ENCODE results near the gene IQGAP2. TPM values are rescaled to one million over a fixed set of nuclear protein-coding genes. Genes with fewer than 3 reads are reported as not detected.
A peak's percentile ranks its signal among the peaks of the same experiment; 100 is the strongest.
"Not testable (repeated sequence)": the region's sequence is repeated elsewhere in the genome, so short reads cannot be mapped to it uniquely, and the experiment has no call there.

Gene IQGAP2
- total RNA-seq, 1 experiment from 2014 or later, result not detected

GRCh38 chr5:76366596-76366995 is 36.5 kb upstream of the IQGAP2 start:
- intact Hi-C loops (cut with micrococcal nuclease), result no loop called here
- ChIA-PET POLR2A (ENCODE audit: unreplicated experiment) (no interaction called here), CTCF (no interaction called here)
- Histone ChIP-seq H3K9ac (ENCODE audit: low read length) (no peak overlapping the region), H3K9me3 (ENCODE audit: low read length) (no peaks in the 10 kb centered on the region), H3K27ac (ENCODE audit: low read length) (no peak overlapping the region), H3K79me2 (ENCODE audit: low read length) (no peaks in the 10 kb centered on the region), H3K27me3 (ENCODE audit: low read length) (no peaks in the 10 kb centered on the region), H4K20me1 (ENCODE audit: low read length) (no peaks in the 10 kb centered on the region), H2AFZ (ENCODE audit: low read length) (no peak overlapping the region), H3K4me2 (ENCODE audit: low read length) (no peak overlapping the region), H3K9me2 (replicated peaks; ENCODE audit: low read length) (no peaks in the 10 kb centered on the region), H3F3A (ENCODE audit: low read length, unreplicated experiment) (no peaks in the 10 kb centered on the region), H3K4me3 (ENCODE audit: low read length) (no peak overlapping the region), H3K36me3 (ENCODE audit: low read depth, low read length) (no peaks in the 10 kb centered on the region), H3K4me1 (ENCODE audit: insufficient read depth, low read length) (peaks cover 10% of the 10 kb centered on the region; the same call in 1 of the 2 replicates)
- BruUV-seq (replicated peaks), result no TSS peak
- TF ChIP-seq EZH2 (IDR thresholded peaks at IDR 0.05; ENCODE audit: low read length, unreplicated experiment) (no peak), CTCF (conservative IDR thresholded peaks at IDR 0.05; ENCODE audit: low read depth, low read length) (no peak), EZH2phosphoT487 (IDR thresholded peaks at IDR 0.05; ENCODE audit: borderline replicate concordance, low read length) (no peak)
- no peak for ATAC-seq
- DNase-seq, result no peak

GRCh38 chr5:76367623-76368371 is 35.3 kb upstream of the IQGAP2 start:
- POLR2A ChIA-PET (ENCODE audit: unreplicated experiment), result no interaction called here
- H2AFZ ChIP-seq (ENCODE audit: low read length), result no peak overlapping the region
- DNase-seq (peak; percentile 17), ATAC-seq (no peak)
- no peaks in the 10 kb centered on the region for H3K79me2 ChIP-seq (ENCODE audit: low read length)
- intact Hi-C loops (cut with micrococcal nuclease), result no loop called here
- no peaks in the 10 kb centered on the region for H4K20me1 ChIP-seq (ENCODE audit: low read length)
- H3K4me2 ChIP-seq (ENCODE audit: low read length), result no peak overlapping the region
- H3K4me3 ChIP-seq (ENCODE audit: low read length), result no peak overlapping the region
- no peaks in the 10 kb centered on the region for H3K27me3 ChIP-seq (ENCODE audit: low read length)
- TF ChIP-seq EZH2 (IDR thresholded peaks at IDR 0.05; ENCODE audit: low read length, unreplicated experiment) (no peak), EZH2phosphoT487 (IDR thresholded peaks at IDR 0.05; ENCODE audit: borderline replicate concordance, low read length) (no peak), CTCF (conservative IDR thresholded peaks at IDR 0.05; ENCODE audit: low read depth, low read length) (no peak)
- no peaks in the 10 kb centered on the region for H3K9me2 ChIP-seq (replicated peaks; ENCODE audit: low read length)
- H3K9ac ChIP-seq (ENCODE audit: low read length), result no peak overlapping the region
- BruUV-seq (replicated peaks), result no TSS peak
- no peak overlapping the region for H3K27ac ChIP-seq (ENCODE audit: low read length)
- H3K4me1 ChIP-seq (ENCODE audit: insufficient read depth, low read length), result peaks cover 20% of the 10 kb centered on the region
- CTCF ChIA-PET, result no interaction called here
- no peaks in the 10 kb centered on the region for H3K36me3 ChIP-seq (ENCODE audit: low read depth, low read length)
- H3K9me3 ChIP-seq (ENCODE audit: low read length), result no peaks in the 10 kb centered on the region
- peaks cover 3% of the 10 kb centered on the region for H3F3A ChIP-seq (ENCODE audit: low read length, unreplicated experiment)

- Histone ChIP-seq H3K9ac (ENCODE audit: low read length) (no peak overlapping the region), H3K36me3 (ENCODE audit: low read depth, low read length) (no peaks in the 10 kb centered on the region), H3K9me3 (ENCODE audit: low read length) (no peaks in the 10 kb centered on the region), H3K9me2 (replicated peaks; ENCODE audit: low read length) (no peaks in the 10 kb centered on the region), H2AFZ (ENCODE audit: low read length) (no peak overlapping the region), H4K20me1 (ENCODE audit: low read length) (no peaks in the 10 kb centered on the region), H3K79me2 (ENCODE audit: low read length) (no peaks in the 10 kb centered on the region), H3K27me3 (ENCODE audit: low read length) (no peaks in the 10 kb centered on the region), H3K27ac (ENCODE audit: low read length) (no peak overlapping the region), H3K4me1 (ENCODE audit: insufficient read depth, low read length) (peaks cover 23% of the 10 kb centered on the region), H3K4me3 (ENCODE audit: low read length) (no peak overlapping the region), H3K4me2 (ENCODE audit: low read length) (no peak overlapping the region), H3F3A (ENCODE audit: low read length, unreplicated experiment) (peaks cover 3% of the 10 kb centered on the region)
- POLR2A ChIA-PET (ENCODE audit: unreplicated experiment), result no interaction called here
- DNase-seq (no peak), ATAC-seq (no peak)
- no TSS peak for BruUV-seq (replicated peaks)
- no peak for TF ChIP-seq EZH2phosphoT487 (IDR thresholded peaks at IDR 0.05; ENCODE audit: borderline replicate concordance, low read length)
- TF ChIP-seq CTCF (conservative IDR thresholded peaks at IDR 0.05; ENCODE audit: low read depth, low read length), result no peak
- TF ChIP-seq EZH2 (IDR thresholded peaks at IDR 0.05; ENCODE audit: low read length, unreplicated experiment), result no peak
- intact Hi-C loops (cut with micrococcal nuclease), result no loop called here
- CTCF ChIA-PET, result no interaction called here
Observed at GRCh38 chr5:76368941-76369340, 34.1 kb upstream of the IQGAP2 start.

- H3K4me2 ChIP-seq (ENCODE audit: low read length); H4K20me1 ChIP-seq (ENCODE audit: low read length); H2AFZ ChIP-seq (ENCODE audit: low read length); H3K4me3 ChIP-seq (ENCODE audit: low read length); H3K27me3 ChIP-seq (ENCODE audit: low read length); intact Hi-C loops (cut with micrococcal nuclease); H3K9me3 ChIP-seq (ENCODE audit: low read length); H3K79me2 ChIP-seq (ENCODE audit: low read length); BruUV-seq (replicated peaks); H3K9me2 ChIP-seq (replicated peaks; ENCODE audit: low read length); CTCF ChIA-PET; H3K9ac ChIP-seq (ENCODE audit: low read length); H3K27ac ChIP-seq (ENCODE audit: low read length); H3K36me3 ChIP-seq (ENCODE audit: low read depth, low read length); H3F3A ChIP-seq (ENCODE audit: low read length, unreplicated experiment); ATAC-seq: not testable (repeated sequence)
- peak; percentile 23 for DNase-seq
- H3K4me1 ChIP-seq (ENCODE audit: insufficient read depth, low read length), result peaks cover 23% of the 10 kb centered on the region
- POLR2A ChIA-PET (ENCODE audit: unreplicated experiment), result interaction anchor here (0.5 kb wide), 1 partner anchor 831 kb away, joined by 10 read pairs; no protein-coding TSS in a partner anchor
Observed at GRCh38 chr5:76369668-76370067, 33.4 kb upstream of the IQGAP2 start.

All from PC-3 (cell line).